K562 (cell line): Measurements from ENCODE around the gene EXOSC9. TPM values are rescaled to one million over a fixed set of nuclear protein-coding genes. Genes with fewer than 3 reads are reported as not detected.

Experiments
- ATAC-seq: fragments of 200-7000 bp; cut with Tn5 transposase; 3 replicates; pipeline ENCODE4 v1.9.1; 2020; ENCODE audit warnings: moderate library complexity
- BruUV-seq: library from RNA; stranded (reverse); fragments of 400-500 nt; replicated peaks from 2 replicates; lab custom pipeline; 2021; lab: Mats Ljungman, UMichigan
- CTCF ChIA-PET: fragments of 300-600 bp; formaldehyde crosslinking; extraction: SDS; loops from one replicate; lab custom pipeline; 2021; ENCODE audit warnings: low intra/inter-chr PET ratio; lab: Yijun Ruan, JAX
- POLR2A ChIA-PET: fragments of 300-600, 350-650 bp; sonication (Branson Sonifier 250); formaldehyde crosslinking; extraction: SDS; loops from one replicate; lab custom pipeline; 2021; ENCODE audit warnings: antibody characterized with exemption, inconsistent platforms; lab: Yijun Ruan, JAX
- DNase-seq, 4 experiments: peaks; one replicate each; pipeline versions ENCODE4 v3.0.0 to v3.0.0-alpha.2; 2011 to 2018; ENCODE audit warnings: low spot score in 3 of 4, mixed read lengths in 3 of 4; ENCODE audit errors: extremely low read depth in 1 of 4
- FAIRE-seq: peaks from 2 replicates; lab custom pipeline; 2011; peaks lifted over from hg19 to GRCh38; lab: Jason Lieb, UNC
- H2AFZ ChIP-seq: 2 replicates; pipeline ENCODE4 v1.6.0; 2011; ENCODE audit warnings: low read depth, low read length, control low read depth, inconsistent platforms
- H3K27ac ChIP-seq: fragments of 200-600 bp; 3 replicates; pipeline ENCODE4 v1.8.0; 2011; ENCODE audit warnings: low read depth, mild to moderate bottlenecking, control low read depth, inconsistent platforms, low read length, moderate library complexity, mixed read lengths; ENCODE audit errors: extremely low read depth
- H3K27me3 ChIP-seq, 2 experiments: fragments of 300-600 bp in 1 of 2; 2 replicates in 1 of 2; 3 replicates in 1 of 2; pipeline versions ENCODE4 v1.6.0 to v1.8.0; 2011; ENCODE audit warnings: inconsistent platforms in 2 of 2, low read length in 2 of 2, mild to moderate bottlenecking in 1 of 2, mixed read lengths in 1 of 2, moderate library complexity in 1 of 2; ENCODE audit not compliant: control insufficient read depth in 2 of 2, insufficient read depth in 2 of 2
- H3K36me3 ChIP-seq: fragments of 300-600 bp; 3 replicates; pipeline ENCODE4 v1.8.0; 2011; ENCODE audit warnings: mild to moderate bottlenecking, low read length, inconsistent platforms; ENCODE audit not compliant: control insufficient read depth, insufficient read depth
- H3K4me1 ChIP-seq, 2 experiments: fragments of 200-600 bp in 1 of 2; replicated peaks in 1 of 2; 2 replicates in 1 of 2; 3 replicates in 1 of 2; pipeline versions ENCODE4 v1.5.1 to v1.8.0; 2011; ENCODE audit warnings: inconsistent platforms in 2 of 2, low read length in 2 of 2, mild to moderate bottlenecking in 1 of 2, mixed read lengths in 1 of 2, moderate library complexity in 1 of 2; ENCODE audit not compliant: control insufficient read depth in 2 of 2, insufficient read depth in 2 of 2
- H3K4me2 ChIP-seq: 2 replicates; pipeline ENCODE4 v1.6.1; 2011; ENCODE audit warnings: low read length, control low read depth, inconsistent platforms, mixed read lengths; ENCODE audit not compliant: insufficient read depth
- H3K4me3 ChIP-seq: fragments of 200-600 bp; sonication (generic), shearing (Covaris generic); 2 replicates; pipeline ENCODE4 v1.5.1; 2016; ENCODE audit warnings: control low read depth, inconsistent platforms
- H3K79me2 ChIP-seq: fragments of 200-600 bp; 3 replicates; pipeline ENCODE4 v1.8.0; 2011; ENCODE audit warnings: low read length, inconsistent platforms; ENCODE audit not compliant: control insufficient read depth, insufficient read depth
- H3K9ac ChIP-seq, 2 experiments: 2 replicates each; pipeline versions ENCODE4 v1.6.0 to v1.6.1; 2011; ENCODE audit warnings: low read depth in 2 of 2, low read length in 2 of 2, control low read depth in 1 of 2, inconsistent platforms in 1 of 2, mild to moderate bottlenecking in 1 of 2, mixed read lengths in 1 of 2; ENCODE audit not compliant: insufficient read depth in 1 of 2
- H3K9me1 ChIP-seq: one replicate; pipeline ENCODE4 v1.6.0; 2011; ENCODE audit warnings: inconsistent platforms, mild to moderate bottlenecking, low read length, moderate library complexity; ENCODE audit not compliant: control insufficient read depth, insufficient read depth
- H3K9me3 ChIP-seq: replicated peaks from 2 replicates; pipeline ENCODE4 v1.5.1; 2011; ENCODE audit warnings: low read depth, low read length, inconsistent platforms; ENCODE audit not compliant: control insufficient read depth, insufficient read depth
- H4K20me1 ChIP-seq: replicated peaks from 2 replicates; pipeline ENCODE4 v1.6.1; 2011; ENCODE audit warnings: low read length, inconsistent platforms, mixed read lengths; ENCODE audit not compliant: control insufficient read depth, insufficient read depth
- CEBPG ChIP-seq, 3 experiments: fragments of 200-800 bp in 1 of 3; sonication (Bioruptor generic) in 1 of 3; sonication (generic) in 1 of 3; formaldehyde crosslinking in 1 of 3; IDR thresholded peaks in 2 of 3; conservative IDR thresholded peaks in 1 of 3; 2 replicates each; pipeline versions ENCODE4 v1.6.1 to v1.8.0; 2016 to 2022; ENCODE audit warnings: missing compliant biosample characterization in 2 of 3, missing genetic modification characterization in 2 of 3, mild to moderate bottlenecking in 1 of 3, missing genetic modification reagents in 1 of 3
- ZBTB33 ChIP-seq: sonication (generic); formaldehyde crosslinking; IDR thresholded peaks from 2 replicates; pipeline ENCODE4 v1.8.1; 2023; ENCODE audit warnings: mild to moderate bottlenecking, missing genetic modification reagents
- ZNF318 ChIP-seq, 2 experiments: fragments of 450-650 bp; IDR thresholded peaks; 2 replicates each; pipeline ENCODE4 v1.6.1; 2016; ENCODE audit warnings: mild to moderate bottlenecking in 2 of 2, borderline replicate concordance in 1 of 2, low read depth in 1 of 2, moderate library complexity in 1 of 2
- ZSCAN32 ChIP-seq: fragments of 450-650 bp; formaldehyde crosslinking; IDR thresholded peaks from 2 replicates; pipeline ENCODE4 v1.4.0; 2020; ENCODE audit warnings: mild to moderate bottlenecking, moderate library complexity
- WGBS: fragments of 100-300 bp; shearing (Covaris generic); methylation state at CpG from one replicate; pipeline ENCODE4 v1.1.6; 2016; ENCODE audit warnings: low coverage, mixed read lengths; ENCODE audit not compliant: insufficient coverage; ENCODE audit errors: missing lambda C conversion rate; 5-methylcytosine and 5-hydroxymethylcytosine counted together
- in situ Hi-C: fragments of 300-500 bp; cut with MboI; formaldehyde crosslinking; loops from 4 replicates; pipeline ENCODE4 v1.15.0; 2018; ENCODE audit warnings: inconsistent platforms, mixed read lengths
- intact Hi-C: fragments of 100-400 bp; cut with micrococcal nuclease; formaldehyde crosslinking; loops from 2 replicates; pipeline ENCODE4 v1.14.2; 2022
- polyA plus RNA-seq, 8 experiments: library from polyadenylated mRNA; depleted of rRNA in 4 of 8; stranded (reverse) in 5 of 8; unstranded in 3 of 8; fragments of >200 nt; fragmentation: Nextera tagmentation in 2 of 8; fragmentation: Illumina TruSeq in 1 of 8; extraction: Ambion mirVana in 2 of 8; extraction: Trizol in 1 of 8; gene quantifications; 2 replicates each; pipeline versions ENCODE4 v1.2.1 to v1.2.3, GENCODE V29; 2011 to 2014; ENCODE audit warnings: inconsistent platforms in 1 of 8, missing spikeins in 1 of 8
- total RNA-seq, 7 experiments: library from RNA; depleted of rRNA in 6 of 7; stranded (reverse); fragments of >200 nt in 6 of 7; fragmentation: Illumina TruSeq in 2 of 7; extraction: Trizol in 2 of 7; gene quantifications; 2 replicates each; pipeline versions ENCODE4 v1.2.1 to v1.2.3, GENCODE V29; 2011 to 2021; ENCODE audit warnings: low replicate concordance in 1 of 7

The EXOSC9 gene
- total and polyA plus RNA-seq, 9 of the 15 experiments (the other 6 are each of a cell fraction or from before 2014, with no cell fraction given), result 64.7 to 166 (median 115) TPM

GRCh38 chr4:121784401-121784800, 16.7 kb upstream of the EXOSC9 start:
- Histone ChIP-seq H3K4me3 (no peak overlapping the region), H3K27me3 (no peaks in the 10 kb centered on the region), H3K36me3 (no peaks in the 10 kb centered on the region), H3K9ac (no peak overlapping the region)
- in situ Hi-C loops, result no loop called here
- no peak for TF ChIP-seq ZSCAN32 (CRISPR knock-in tag)
- no peak for TF ChIP-seq ZBTB33 (CRISPR knock-in tag)
- TF ChIP-seq ZNF318 (IDR thresholded peaks at IDR 0.05; ENCODE audit: borderline replicate concordance in 1 of 2, low read depth in 1 of 2), result no peak
- no peak for TF ChIP-seq CEBPG (CRISPR knock-in tag; IDR thresholded peaks at IDR 0.05)
- TF ChIP-seq CEBPG (tag; conservative IDR thresholded peaks at IDR 0.05 in 1 of 2, IDR thresholded peaks at IDR 0.05 in 1 of 2), result no peak
- TF ChIP-seq, all 486 proteins: peak for 0
- BruUV-seq, result no TSS peak
- H3K27ac ChIP-seq, result no peak overlapping the region
- H3K9me1 ChIP-seq, result no peaks in the 10 kb centered on the region
- H3K79me2 ChIP-seq, result no peaks in the 10 kb centered on the region
- DNase-seq (no peak), FAIRE-seq (no peak), ATAC-seq (no peak)
- ChIA-PET POLR2A (interaction anchor here (0.8 kb wide), 1 partner anchor 87 kb away, joined by 3 read pairs; no protein-coding TSS in a partner anchor), CTCF (no interaction called here)
- WGBS, result 70% methylated on average over 1 of the region's 1 CpG
- H3K4me1 ChIP-seq, result no peaks in the 10 kb centered on the region; a peak in 3 of 5 replicates
- H4K20me1 ChIP-seq, result no peaks in the 10 kb centered on the region
- H3K4me2 ChIP-seq, result no peak overlapping the region
- no peak overlapping the region for H2AFZ ChIP-seq
- intact Hi-C loops, result no loop called here
- H3K9me3 ChIP-seq, result no peaks in the 10 kb centered on the region
